ENCODE results near the gene FLNA. TPM values are rescaled to one million over a fixed set of nuclear protein-coding genes. Genes with fewer than 3 reads are reported as not detected.

FLNA gene
- total and polyA plus RNA-seq, 2 of the 13 experiments (the other 11 are each of a cell fraction or from before 2014, with no cell fraction given) = 83.4 to 174 TPM

- TF ChIP-seq ZNF609 (CRISPR knock-in tag; IDR thresholded peaks at IDR 0.05; ENCODE audit: borderline replicate concordance) (no peak), HNRNPL (IDR thresholded peaks at IDR 0.05; ENCODE audit: low read depth, low read length) (0 out of 2 replicates have a peak, but pooled peaks have one; percentile 53), HNRNPH1 (optimal IDR thresholded peaks at IDR 0.05; ENCODE audit: low read depth, low read length) (no peak), MAFG (CRISPR knock-in tag; IDR thresholded peaks at IDR 0.05) (no peak), ZBTB21 (CRISPR knock-in tag; IDR thresholded peaks at IDR 0.05) (no peak), GABPA (IDR thresholded peaks at IDR 0.05; ENCODE audit: low read depth, low read length) (peak; percentile 8; the same call in 1 of the 2 replicates), GABPA (CRISPR knock-in tag; IDR thresholded peaks at IDR 0.05; ENCODE audit: low read depth) (no peak), CCAR2 (optimal IDR thresholded peaks at IDR 0.05; ENCODE audit: low read depth, low read length) (no peak), CENPBD1 (CRISPR knock-in tag; IDR thresholded peaks at IDR 0.05; ENCODE audit: borderline replicate concordance, low read depth) (no peak), KDM5A (IDR thresholded peaks at IDR 0.05; ENCODE audit: borderline replicate concordance, low read length) (no peak), WIZ (CRISPR knock-in tag; IDR thresholded peaks at IDR 0.05) (no peak), TAF15 (IDR thresholded peaks at IDR 0.05; ENCODE audit: low read depth, low read length, poor library complexity, severe bottlenecking) (no peak), TAF1 (CRISPR knock-in tag; IDR thresholded peaks at IDR 0.05) (peak; percentile 46; the same call in 1 of the 2 replicates), FOXO1 (CRISPR knock-in tag; IDR thresholded peaks at IDR 0.05) (no peak), TGIF2 (CRISPR knock-in tag; IDR thresholded peaks at IDR 0.05) (0 out of 2 replicates have a peak, but pooled peaks have one; percentile 30), PHF8 (CRISPR knock-in tag; IDR thresholded peaks at IDR 0.05) (peak; percentile 25; the same call in 1 of the 2 replicates), MTA3 (CRISPR knock-in tag; IDR thresholded peaks at IDR 0.05) (no peak), MAFF (IDR thresholded peaks at IDR 0.05; ENCODE audit: low read depth, low read length) (no peak), ZFY (CRISPR knock-in tag; IDR thresholded peaks at IDR 0.05) (no peak), JDP2 (CRISPR knock-in tag; IDR thresholded peaks at IDR 0.05; ENCODE audit: borderline replicate concordance) (no peak), FOSL1 (CRISPR knock-in tag; IDR thresholded peaks at IDR 0.05; ENCODE audit: borderline replicate concordance) (peak; percentile 57; the same call in 1 of the 2 replicates), KLF16 (CRISPR knock-in tag; IDR thresholded peaks at IDR 0.05) (0 out of 4 replicates have a peak, but pooled peaks of 1 of the 2 experiments have one; percentile 22), NFRKB (IDR thresholded peaks at IDR 0.05) (no peak), ZNF839 (CRISPR knock-in tag; IDR thresholded peaks at IDR 0.05; ENCODE audit: borderline replicate concordance) (no peak)
Measured at GRCh38 chrX:154409222-154409871, 34.9 kb upstream of the FLNA start, which contains the start of gene DNASE1L1 (continued).

All from HepG2 (cell line).